ENCODE data around the gene TNFAIP3. TPM values are rescaled to one million over a fixed set of nuclear protein-coding genes. Genes with fewer than 3 reads are reported as not detected.

Gene TNFAIP3
- polyA plus RNA-seq, 3 donors, result 35.5 to 273 (median 38.4) TPM

DNA sequence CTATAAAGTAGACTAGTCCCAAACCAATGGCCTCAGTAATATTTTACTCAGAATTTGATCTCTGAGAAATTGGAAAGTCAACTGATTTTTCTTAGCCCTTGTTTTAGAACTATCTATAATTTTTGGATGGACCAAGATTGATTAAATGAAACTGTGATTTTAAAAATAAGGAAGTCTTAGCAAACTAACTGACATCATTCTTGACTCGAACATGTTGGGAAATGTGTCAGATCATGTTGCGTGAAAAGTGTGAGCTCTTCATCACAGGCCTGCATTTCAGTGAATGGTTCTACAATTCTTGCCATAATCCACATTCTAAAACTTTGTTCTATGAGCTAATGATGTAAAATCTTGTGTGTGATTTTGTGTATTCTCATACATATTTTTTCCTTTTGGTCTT, 11.0 kb downstream of the TNFAIP3 start:
- Histone ChIP-seq H3K36me3 (replicated peaks in 1 of 2; ENCODE audit: control insufficient read depth in 1 of 2, insufficient read depth in 2 of 2, low read length in 2 of 2) (peaks cover 78 to 87% of the 10 kb centered on the region in 2 donors), H3K27ac (ENCODE audit: low read depth in 1 of 2, low read length in 2 of 2) (peak overlapping the region; percentile 77 to 82), H3K79me2 (ENCODE audit: insufficient read depth, low read length) (peaks cover 45% of the 10 kb centered on the region), H3K9me3 (replicated peaks in 1 of 2; ENCODE audit: control insufficient read depth in 1 of 2, insufficient read depth in 1 of 2, low read length in 2 of 2) (no peaks in the 10 kb centered on the region), H3K4me3 (replicated peaks in 1 of 3; ENCODE audit: low read depth in 2 of 3, low read length in 3 of 3) (no peak overlapping the region), H3K27me3 (ENCODE audit: control insufficient read depth in 2 of 2, insufficient read depth in 2 of 2, low read length in 2 of 2) (no peaks in the 10 kb centered on the region), H4K20me1 (ENCODE audit: insufficient read depth, low read length) (peaks cover 70% of the 10 kb centered on the region), H3K4me1 (ENCODE audit: control insufficient read depth in 1 of 2, insufficient read depth in 2 of 2, low read length in 2 of 2) (peaks cover 49 to 65% of the 10 kb centered on the region in 2 donors), H3K9ac (ENCODE audit: insufficient read depth, low read length, poor library complexity, severe bottlenecking) (no peak overlapping the region), H2AFZ (ENCODE audit: insufficient read depth, low read depth, low read length, poor library complexity, severe bottlenecking) (no peak overlapping the region), H3K4me2 (replicated peaks; ENCODE audit: extremely low read depth, low read length, poor library complexity, severe bottlenecking) (no peak overlapping the region)
- Mint-ChIP-seq H3K27me3 (ENCODE audit: low read depth in 3 of 3) (no peaks in the 10 kb centered on the region), H3K36me3 (peaks cover 79 to 91% of the 10 kb centered on the region in 2 donors), H3K27ac (peak overlapping the region; percentile 86 to 94 (median 91)), H3K9me3 (no peaks in the 10 kb centered on the region), H3K4me3 (peak overlapping the region in 1 of 2 donors; percentile 15), H3K4me1 (peaks cover 54% of the 10 kb centered on the region)
- TF ChIP-seq, protein P1, sequence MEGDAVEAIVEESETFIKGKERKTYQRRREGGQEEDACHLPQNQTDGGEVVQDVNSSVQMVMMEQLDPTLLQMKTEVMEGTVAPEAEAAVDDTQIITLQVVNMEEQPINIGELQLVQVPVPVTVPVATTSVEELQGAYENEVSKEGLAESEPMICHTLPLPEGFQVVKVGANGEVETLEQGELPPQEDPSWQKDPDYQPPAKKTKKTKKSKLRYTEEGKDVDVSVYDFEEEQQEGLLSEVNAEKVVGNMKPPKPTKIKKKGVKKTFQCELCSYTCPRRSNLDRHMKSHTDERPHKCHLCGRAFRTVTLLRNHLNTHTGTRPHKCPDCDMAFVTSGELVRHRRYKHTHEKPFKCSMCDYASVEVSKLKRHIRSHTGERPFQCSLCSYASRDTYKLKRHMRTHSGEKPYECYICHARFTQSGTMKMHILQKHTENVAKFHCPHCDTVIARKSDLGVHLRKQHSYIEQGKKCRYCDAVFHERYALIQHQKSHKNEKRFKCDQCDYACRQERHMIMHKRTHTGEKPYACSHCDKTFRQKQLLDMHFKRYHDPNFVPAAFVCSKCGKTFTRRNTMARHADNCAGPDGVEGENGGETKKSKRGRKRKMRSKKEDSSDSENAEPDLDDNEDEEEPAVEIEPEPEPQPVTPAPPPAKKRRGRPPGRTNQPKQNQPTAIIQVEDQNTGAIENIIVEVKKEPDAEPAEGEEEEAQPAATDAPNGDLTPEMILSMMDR (IDR thresholded peaks at IDR 0.05), result no peak
- intact Hi-C loops (cut with micrococcal nuclease), result no loop called here
- no CpG with 5 or more reads among the region's 2 CpGs for WGBS (ENCODE audit: insufficient coverage)
- DNase-seq, result peak; percentile 65 to 82 (median 81)

DNA sequence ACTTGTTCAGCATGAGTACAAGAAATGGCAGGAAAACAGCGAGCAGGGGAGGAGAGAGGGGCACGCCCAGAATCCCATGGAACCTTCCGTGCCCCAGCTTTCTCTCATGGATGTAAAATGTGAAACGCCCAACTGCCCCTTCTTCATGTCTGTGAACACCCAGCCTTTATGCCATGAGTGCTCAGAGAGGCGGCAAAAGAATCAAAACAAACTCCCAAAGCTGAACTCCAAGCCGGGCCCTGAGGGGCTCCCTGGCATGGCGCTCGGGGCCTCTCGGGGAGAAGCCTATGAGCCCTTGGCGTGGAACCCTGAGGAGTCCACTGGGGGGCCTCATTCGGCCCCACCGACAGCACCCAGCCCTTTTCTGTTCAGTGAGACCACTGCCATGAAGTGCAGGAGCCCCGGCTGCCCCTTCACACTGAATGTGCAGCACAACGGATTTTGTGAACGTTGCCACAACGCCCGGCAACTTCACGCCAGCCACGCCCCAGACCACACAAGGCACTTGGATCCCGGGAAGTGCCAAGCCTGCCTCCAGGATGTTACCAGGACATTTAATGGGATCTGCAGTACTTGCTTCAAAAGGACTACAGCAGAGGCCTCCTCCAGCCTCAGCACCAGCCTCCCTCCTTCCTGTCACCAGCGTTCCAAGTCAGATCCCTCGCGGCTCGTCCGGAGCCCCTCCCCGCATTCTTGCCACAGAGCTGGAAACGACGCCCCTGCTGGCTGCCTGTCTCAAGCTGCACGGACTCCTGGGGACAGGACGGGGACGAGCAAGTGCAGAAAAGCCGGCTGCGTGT, 11.6 kb downstream of the TNFAIP3 start:
- peaks cover 48 to 65% of the 10 kb centered on the region in 2 donors for H3K4me1 ChIP-seq (ENCODE audit: control insufficient read depth in 1 of 2, insufficient read depth in 2 of 2, low read length in 2 of 2)

More for the DNA sequence above, 11.6 kb downstream of the TNFAIP3 start:
- Mint-ChIP-seq H3K4me3 (no peak overlapping the region), H3K27ac (peak overlapping the region; percentile 86 to 94 (median 91)), H3K4me1 (peaks cover 53% of the 10 kb centered on the region), H3K27me3 (ENCODE audit: low read depth in 3 of 3) (peaks cover 0 to 3% (median 0%) of the 10 kb centered on the region in 3 donors), H3K9me3 (peaks cover 0 to 2% (median 0%) of the 10 kb centered on the region in 7 donors), H3K36me3 (peaks cover 80 to 92% of the 10 kb centered on the region in 2 donors)
- Histone ChIP-seq H3K36me3 (replicated peaks in 1 of 2; ENCODE audit: control insufficient read depth in 1 of 2, insufficient read depth in 2 of 2, low read length in 2 of 2) (peaks cover 78 to 87% of the 10 kb centered on the region in 2 donors), H4K20me1 (ENCODE audit: insufficient read depth, low read length) (peaks cover 70% of the 10 kb centered on the region), H3K27ac (ENCODE audit: low read depth in 1 of 2, low read length in 2 of 2) (peak overlapping the region; percentile 77 to 82), H3K9ac (ENCODE audit: insufficient read depth, low read length, poor library complexity, severe bottlenecking) (no peak overlapping the region), H3K79me2 (ENCODE audit: insufficient read depth, low read length) (peaks cover 45% of the 10 kb centered on the region), H3K4me3 (replicated peaks in 1 of 3; ENCODE audit: low read depth in 2 of 3, low read length in 3 of 3) (no peak overlapping the region), H2AFZ (ENCODE audit: insufficient read depth, low read depth, low read length, poor library complexity, severe bottlenecking) (no peak overlapping the region), H3K4me2 (replicated peaks; ENCODE audit: extremely low read depth, low read length, poor library complexity, severe bottlenecking) (no peak overlapping the region), H3K27me3 (ENCODE audit: control insufficient read depth in 2 of 2, insufficient read depth in 2 of 2, low read length in 2 of 2) (no peaks in the 10 kb centered on the region), H3K9me3 (replicated peaks in 1 of 2; ENCODE audit: control insufficient read depth in 1 of 2, insufficient read depth in 1 of 2, low read length in 2 of 2) (no peaks in the 10 kb centered on the region)
- TF ChIP-seq, protein P1 (IDR thresholded peaks at IDR 0.05), result no peak
- 96% methylated on average over 32 of the region's 33 CpGs for WGBS (ENCODE audit: insufficient coverage)
- no peak for DNase-seq
- intact Hi-C loops (cut with micrococcal nuclease), result no loop called here
